ENCODE results near the gene EIF4E3. TPM values are rescaled to one million over a fixed set of nuclear protein-coding genes. Genes with fewer than 3 reads are reported as not detected.

Gene EIF4E3
- total RNA-seq, 1 donor from 2014 or later = 48.9 TPM

GRCh38 chr3:71722693-71723092 is 2.5 kb downstream of the EIF4E3 start:
- no peak overlapping the region for H3K4me3 ChIP-seq
- H3K27me3 ChIP-seq (ENCODE audit: low read depth) = no peaks in the 10 kb centered on the region
- intact Hi-C loops (cut with micrococcal nuclease) = no loop called here
- no peaks in the 10 kb centered on the region for H3K9me3 ChIP-seq (replicated peaks)
- TF ChIP-seq CTCF (IDR thresholded peaks at IDR 0.05; ENCODE audit: borderline replicate concordance) = no peak
- DNase-seq = no peak
- H3K36me3 ChIP-seq = no peaks in the 10 kb centered on the region
- peaks cover 26% of the 10 kb centered on the region for H3K4me1 ChIP-seq
- H3K27ac ChIP-seq (replicated peaks) = no peak overlapping the region

DNA sequence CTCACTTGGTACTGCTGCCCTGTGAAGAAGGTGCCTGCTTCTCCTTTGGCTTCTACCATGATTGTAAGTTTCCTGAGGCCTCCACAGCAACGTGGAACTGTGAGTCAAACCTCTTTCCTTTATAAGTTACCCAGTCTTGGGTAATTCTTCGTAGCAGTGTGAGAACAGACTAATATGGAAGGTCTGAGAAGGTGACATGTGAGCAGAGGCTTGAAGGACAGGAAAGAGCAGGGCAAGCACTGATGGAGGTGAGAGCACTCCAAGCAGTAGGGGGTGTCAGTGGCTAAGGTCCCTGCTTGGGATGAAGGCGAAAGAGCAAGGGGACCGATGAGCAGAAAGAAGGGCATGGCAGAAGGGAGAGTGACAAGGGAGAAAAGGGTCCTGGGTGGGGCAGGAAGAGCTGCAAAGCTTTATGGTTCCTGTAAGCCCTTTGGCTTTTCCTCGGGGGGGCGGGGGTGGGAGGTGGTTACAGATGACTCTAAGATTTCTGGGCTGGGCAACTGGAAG is 3.5 kb downstream of the EIF4E3 start:
- no peak for TF ChIP-seq CTCF (IDR thresholded peaks at IDR 0.05; ENCODE audit: borderline replicate concordance)
- H3K9me3 ChIP-seq (replicated peaks) = no peaks in the 10 kb centered on the region
- no peak overlapping the region for H3K4me3 ChIP-seq
- intact Hi-C loops (cut with micrococcal nuclease) = no loop called here
- H3K36me3 ChIP-seq = no peaks in the 10 kb centered on the region
- H3K4me1 ChIP-seq = peaks cover 26% of the 10 kb centered on the region
- H3K27ac ChIP-seq (replicated peaks) = no peak overlapping the region
- no peak for DNase-seq
- H3K27me3 ChIP-seq (ENCODE audit: low read depth) = no peaks in the 10 kb centered on the region

DNA sequence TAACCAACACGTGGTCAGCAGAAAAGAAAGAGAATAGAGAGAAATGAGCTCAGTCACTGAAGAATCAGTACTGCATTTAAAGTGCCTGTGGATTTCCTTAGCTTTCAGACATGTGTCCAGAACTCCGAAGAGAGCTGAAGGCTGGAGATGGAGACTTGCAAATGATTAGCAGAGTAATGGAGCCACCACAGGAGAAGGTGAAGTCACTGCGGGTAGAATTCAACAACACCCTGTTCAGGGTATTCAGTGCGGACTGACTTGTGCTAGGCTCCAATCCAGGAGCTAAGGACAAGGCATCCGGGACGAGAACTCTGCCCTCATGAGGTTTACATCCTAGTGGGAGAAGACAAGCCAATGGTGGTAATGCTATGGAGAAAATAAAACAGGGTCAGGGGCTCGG is 4.2 kb downstream of the EIF4E3 start:
- Histone ChIP-seq H3K4me3 (no peak overlapping the region), H3K27ac (replicated peaks) (no peak overlapping the region), H3K9me3 (replicated peaks) (no peaks in the 10 kb centered on the region), H3K36me3 (no peaks in the 10 kb centered on the region), H3K27me3 (ENCODE audit: low read depth) (no peaks in the 10 kb centered on the region), H3K4me1 (peaks cover 23% of the 10 kb centered on the region)
- TF ChIP-seq CTCF (IDR thresholded peaks at IDR 0.05; ENCODE audit: borderline replicate concordance) = no peak
- no peak for DNase-seq
- intact Hi-C loops (cut with micrococcal nuclease) = no loop called here

- no peak for DNase-seq
- H3K27me3 ChIP-seq (ENCODE audit: low read depth) = no peaks in the 10 kb centered on the region
- intact Hi-C loops (cut with micrococcal nuclease) = loop anchor here (10.0 kb wide), 2 partner anchors 147 to 1107 kb away; no protein-coding TSS in a partner anchor
- H3K27ac ChIP-seq (replicated peaks) = no peak overlapping the region
- no peaks in the 10 kb centered on the region for H3K9me3 ChIP-seq (replicated peaks)
- H3K4me3 ChIP-seq = no peak overlapping the region
- H3K36me3 ChIP-seq = no peaks in the 10 kb centered on the region
- peaks cover 14% of the 10 kb centered on the region for H3K4me1 ChIP-seq
- TF ChIP-seq CTCF (IDR thresholded peaks at IDR 0.05; ENCODE audit: borderline replicate concordance) = no peak
Measured at GRCh38 chr3:71718072-71718471, 7.1 kb downstream of the EIF4E3 start.

DNA sequence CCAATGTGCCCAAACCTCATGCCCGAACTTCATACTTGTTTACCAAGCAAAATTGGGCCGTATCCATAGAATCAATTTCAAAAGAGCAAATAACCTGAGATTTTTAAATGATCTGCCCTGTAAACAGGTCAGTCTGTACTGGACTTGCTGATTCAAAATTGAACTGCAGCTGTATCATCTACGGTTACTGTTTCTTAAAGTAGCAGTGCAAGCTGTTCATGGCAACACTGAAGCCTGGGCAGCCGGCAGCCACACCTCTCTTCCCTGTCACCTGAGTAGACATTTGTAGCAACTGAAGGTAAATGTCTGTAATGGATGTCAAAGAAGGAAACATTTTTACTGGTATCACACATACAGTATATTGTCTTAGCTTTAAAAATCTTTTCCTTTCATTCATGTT is 10.6 kb downstream of the EIF4E3 start:
- peaks cover 7% of the 10 kb centered on the region for H3K36me3 ChIP-seq
- no peak overlapping the region for H3K4me3 ChIP-seq
- intact Hi-C loops (cut with micrococcal nuclease) = loop anchor here (10.0 kb wide), 2 partner anchors 150 to 1110 kb away; no protein-coding TSS in a partner anchor
- no peaks in the 10 kb centered on the region for H3K9me3 ChIP-seq (replicated peaks)
- no peak for DNase-seq
- TF ChIP-seq CTCF (IDR thresholded peaks at IDR 0.05; ENCODE audit: borderline replicate concordance) = no peak
- H3K27ac ChIP-seq (replicated peaks) = no peak overlapping the region
- no peaks in the 10 kb centered on the region for H3K27me3 ChIP-seq (ENCODE audit: low read depth)
- H3K4me1 ChIP-seq = peaks cover 14% of the 10 kb centered on the region

All from left ventricle myocardium inferior (tissue), 1 donor.